ENCODE data around the gene MORN1.

MORN1 gene

GRCh38 chr1:2310332-2311183 is 80.8 kb downstream of the MORN1 start:
- DNase-seq (ENCODE audit: insufficient read length, low spot score) (no peak), FAIRE-seq (no peak)
- no peak for TF ChIP-seq CTCF (IDR thresholded peaks at IDR 0.05; ENCODE audit: insufficient read depth, missing control alignments)

- no peak for TF ChIP-seq CTCF (IDR thresholded peaks at IDR 0.05; ENCODE audit: insufficient read depth, missing control alignments)
- no peak for DNase-seq (ENCODE audit: insufficient read length, low spot score)
- FAIRE-seq, result no peak
Observed at GRCh38 chr1:2308844-2309243, 82.5 kb downstream of the MORN1 start.

GRCh38 chr1:2307972-2308371 is 83.4 kb downstream of the MORN1 start:
- no peak for TF ChIP-seq CTCF (IDR thresholded peaks at IDR 0.05; ENCODE audit: insufficient read depth, missing control alignments)
- DNase-seq (ENCODE audit: insufficient read length, low spot score), result no peak
- FAIRE-seq, result no peak

GRCh38 chr1:2307064-2307605 is 84.2 kb downstream of the MORN1 start:
- DNase-seq (ENCODE audit: insufficient read length, low spot score), result no peak
- no peak for FAIRE-seq
- no peak for TF ChIP-seq CTCF (IDR thresholded peaks at IDR 0.05; ENCODE audit: insufficient read depth, missing control alignments)

- FAIRE-seq, result no peak
- no peak for DNase-seq (ENCODE audit: insufficient read length, low spot score)
- TF ChIP-seq CTCF (IDR thresholded peaks at IDR 0.05; ENCODE audit: insufficient read depth, missing control alignments), result no peak
Observed at GRCh38 chr1:2306151-2306978, 85.0 kb downstream of the MORN1 start.

GRCh38 chr1:2304921-2305681 is 86.3 kb downstream of the MORN1 start:
- no peak for TF ChIP-seq CTCF (IDR thresholded peaks at IDR 0.05; ENCODE audit: insufficient read depth, missing control alignments)
- FAIRE-seq (no peak), DNase-seq (ENCODE audit: insufficient read length, low spot score) (no peak)

All from D721Med (cell line).